Gastroesophageal sphincter (tissue), 4 donors: Measurements from ENCODE around the gene ENHO. TPM values are rescaled to one million over a fixed set of nuclear protein-coding genes. Genes with fewer than 3 reads are reported as not detected.

ENCODE experiments used
- ATAC-seq: fragments of 150-250 bp; one replicate; pipeline ENCODE4 v1.9.1; 2016; ENCODE audit warnings: mild to moderate bottlenecking, moderate library complexity
- H3K27ac ChIP-seq, 4 donors: fragments of 200-600 bp; sonication (generic) in 3 of 4; 1 replicate in 3 of 4; 2 replicates in 1 of 4; pipeline ENCODE4 v1.5.1; 2016 to 2019
- H3K27me3 ChIP-seq: fragments of 200-600 bp; sonication (generic); one replicate; pipeline ENCODE4 v1.5.1; 2019
- H3K36me3 ChIP-seq, 2 donors: fragments of 200-600 bp; sonication (generic); one replicate each; pipeline ENCODE4 v1.5.1; 2019; ENCODE audit warnings: control low read depth in 1 of 2
- H3K4me1 ChIP-seq, 3 donors: fragments of 200-600 bp; sonication (generic); 1 replicate in 2 of 3; 2 replicates in 1 of 3; pipeline ENCODE4 v1.5.1; 2016 to 2019; ENCODE audit warnings: control low read depth in 2 of 3
- H3K4me3 ChIP-seq, 2 donors: fragments of 200-600 bp; sonication (generic); one replicate each; pipeline ENCODE4 v1.5.1; 2019; ENCODE audit warnings: mild to moderate bottlenecking in 1 of 2, moderate library complexity in 1 of 2
- H3K9me3 ChIP-seq, 3 donors: fragments of 200-600 bp; sonication (generic); one replicate each; pipeline ENCODE4 v1.5.1; 2017 to 2019; ENCODE audit warnings: control low read depth in 2 of 3
- EP300 ChIP-seq: sonication (generic); formaldehyde crosslinking; IDR thresholded peaks from one replicate; pipeline ENCODE4 v1.6.1; 2017; ENCODE audit warnings: antibody characterized with exemption, mild to moderate bottlenecking
- POLR2A ChIP-seq, 2 donors: fragments of 450-650 bp; IDR thresholded peaks; one replicate each; pipeline ENCODE4 v1.6.1; 2017; ENCODE audit warnings: antibody characterized with exemption in 2 of 2, mild to moderate bottlenecking in 2 of 2, moderate library complexity in 1 of 2
- POLR2AphosphoS5 ChIP-seq: sonication (generic); formaldehyde crosslinking; IDR thresholded peaks from one replicate; pipeline ENCODE4 v1.6.1; 2017; ENCODE audit warnings: antibody characterized with exemption
- WGBS, 2 donors: methylation state at CpG; one replicate each; pipeline ENCODE4 v1.1.5; 2018; ENCODE audit warnings: low coverage in 1 of 2; 5-methylcytosine and 5-hydroxymethylcytosine counted together
- total RNA-seq, 4 donors: library from RNA; depleted of rRNA; stranded (reverse); fragments of >200 nt; gene quantifications; one replicate each; pipeline ENCODE4 v1.1.0, GENCODE V29; 2016
- TF ChIP-seq, protein P1 (sequence below), 4 experiments: fragments of 200-600 bp in 2 of 4; fragments of 450-650 bp in 2 of 4; sonication (generic) in 1 of 4; IDR thresholded peaks; one replicate each; pipeline ENCODE4 v1.5.1; 2017 to 2019; ENCODE audit warnings: antibody characterized with exemption in 4 of 4, mild to moderate bottlenecking in 2 of 4, moderate library complexity in 2 of 4

ENHO gene
- total RNA-seq, 4 donors from 2014 or later: 0.30 to 1.1 (median 0.31) TPM; not detected in 1

- no peak for TF ChIP-seq EP300
- TF ChIP-seq POLR2AphosphoS5: no peak
- TF ChIP-seq, protein P1, sequence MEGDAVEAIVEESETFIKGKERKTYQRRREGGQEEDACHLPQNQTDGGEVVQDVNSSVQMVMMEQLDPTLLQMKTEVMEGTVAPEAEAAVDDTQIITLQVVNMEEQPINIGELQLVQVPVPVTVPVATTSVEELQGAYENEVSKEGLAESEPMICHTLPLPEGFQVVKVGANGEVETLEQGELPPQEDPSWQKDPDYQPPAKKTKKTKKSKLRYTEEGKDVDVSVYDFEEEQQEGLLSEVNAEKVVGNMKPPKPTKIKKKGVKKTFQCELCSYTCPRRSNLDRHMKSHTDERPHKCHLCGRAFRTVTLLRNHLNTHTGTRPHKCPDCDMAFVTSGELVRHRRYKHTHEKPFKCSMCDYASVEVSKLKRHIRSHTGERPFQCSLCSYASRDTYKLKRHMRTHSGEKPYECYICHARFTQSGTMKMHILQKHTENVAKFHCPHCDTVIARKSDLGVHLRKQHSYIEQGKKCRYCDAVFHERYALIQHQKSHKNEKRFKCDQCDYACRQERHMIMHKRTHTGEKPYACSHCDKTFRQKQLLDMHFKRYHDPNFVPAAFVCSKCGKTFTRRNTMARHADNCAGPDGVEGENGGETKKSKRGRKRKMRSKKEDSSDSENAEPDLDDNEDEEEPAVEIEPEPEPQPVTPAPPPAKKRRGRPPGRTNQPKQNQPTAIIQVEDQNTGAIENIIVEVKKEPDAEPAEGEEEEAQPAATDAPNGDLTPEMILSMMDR (IDR thresholded peaks at IDR 0.05): no peak
- no peak for TF ChIP-seq POLR2A (IDR thresholded peaks at IDR 0.05)
- no peak for ATAC-seq
- Histone ChIP-seq H3K9me3 (no peaks in the 10 kb centered on the region), H3K4me3 (no peak overlapping the region), H3K27me3 (no peaks in the 10 kb centered on the region), H3K27ac (no peak overlapping the region), H3K4me1 (peaks cover 0 to 11% (median under 1%) of the 10 kb centered on the region in 3 donors), H3K36me3 (no peaks in the 10 kb centered on the region)
- 60 to 63% methylated on average over 2 to 4 of the region's 6 CpGs for WGBS, 2 donors
These were observed 4.6 kb downstream of the ENHO start for GRCh38 chr9:34518110-34518616.

GRCh38 chr9:34517185-34517584 lies 5.6 kb downstream of the ENHO start:
- 50 to 70% methylated on average over 1 to 2 of the region's 7 CpGs for WGBS, 2 donors
- no peaks in the 10 kb centered on the region for H3K27me3 ChIP-seq

GRCh38 chr9:34515959-34516358 lies 6.8 kb downstream of the ENHO start:
- H3K4me3 ChIP-seq: no peak overlapping the region

More at GRCh38 chr9:34517185-34517584, 5.6 kb downstream of the ENHO start:
- H3K4me3 ChIP-seq: no peak overlapping the region
- no peak overlapping the region for H3K27ac ChIP-seq
- peaks cover 0 to 4% (median 0%) of the 10 kb centered on the region in 3 donors for H3K4me1 ChIP-seq
- no peaks in the 10 kb centered on the region for H3K36me3 ChIP-seq
- no peak for ATAC-seq
- H3K9me3 ChIP-seq: no peaks in the 10 kb centered on the region
- TF ChIP-seq EP300: no peak
- no peak for TF ChIP-seq POLR2AphosphoS5
- TF ChIP-seq, protein P1 (IDR thresholded peaks at IDR 0.05): no peak

GRCh38 chr9:34514816-34515215 lies 8.0 kb downstream of the ENHO start:
- WGBS, 2 donors: 75 to 86% methylated on average over 2 of the region's 3 CpGs
- ATAC-seq: no peak
- H3K9me3 ChIP-seq: no peaks in the 10 kb centered on the region

More at GRCh38 chr9:34515959-34516358, 6.8 kb downstream of the ENHO start:
- WGBS, 2 donors: 83 to 96% methylated on average over 2 to 3 of the region's 3 CpGs
- ATAC-seq: no peak
- H3K36me3 ChIP-seq: no peaks in the 10 kb centered on the region
- H3K27me3 ChIP-seq: no peaks in the 10 kb centered on the region
- no peak for TF ChIP-seq POLR2AphosphoS5
- TF ChIP-seq EP300: no peak
- TF ChIP-seq, protein P1 (IDR thresholded peaks at IDR 0.05): no peak
- TF ChIP-seq POLR2A (IDR thresholded peaks at IDR 0.05): no peak
- H3K4me1 ChIP-seq: peaks cover 0 to under 1% (median 0%) of the 10 kb centered on the region in 3 donors
- no peaks in the 10 kb centered on the region for H3K9me3 ChIP-seq
- no peak overlapping the region for H3K27ac ChIP-seq

More at GRCh38 chr9:34514816-34515215, 8.0 kb downstream of the ENHO start:
- Histone ChIP-seq H3K4me1 (peaks cover 0 to 7% (median 0%) of the 10 kb centered on the region in 3 donors), H3K27ac (no peak overlapping the region), H3K27me3 (no peaks in the 10 kb centered on the region), H3K4me3 (no peak overlapping the region), H3K36me3 (no peaks in the 10 kb centered on the region)
- TF ChIP-seq, protein P1 (IDR thresholded peaks at IDR 0.05): no peak
- TF ChIP-seq POLR2A (IDR thresholded peaks at IDR 0.05): no peak
- TF ChIP-seq EP300: no peak
- TF ChIP-seq POLR2AphosphoS5: no peak
